K562 (cell line): ENCODE results near the gene HIF1AN. TPM values are rescaled to one million over a fixed set of nuclear protein-coding genes. Genes with fewer than 3 reads are reported as not detected.

Source experiments
- ATAC-seq: fragments of 200-7000 bp; cut with Tn5 transposase; 3 replicates; pipeline ENCODE4 v1.9.1; 2020; ENCODE audit warnings: moderate library complexity
- BruUV-seq: library from RNA; stranded (reverse); fragments of 400-500 nt; replicated peaks from 2 replicates; lab custom pipeline; 2021; lab: Mats Ljungman, UMichigan
- CTCF ChIA-PET: fragments of 300-600 bp; formaldehyde crosslinking; extraction: SDS; loops from one replicate; lab custom pipeline; 2021; ENCODE audit warnings: low intra/inter-chr PET ratio; lab: Yijun Ruan, JAX
- POLR2A ChIA-PET: fragments of 300-600, 350-650 bp; sonication (Branson Sonifier 250); formaldehyde crosslinking; extraction: SDS; loops from one replicate; lab custom pipeline; 2021; ENCODE audit warnings: antibody characterized with exemption, inconsistent platforms; lab: Yijun Ruan, JAX
- DNase-seq, 4 experiments: peaks; one replicate each; pipeline versions ENCODE4 v3.0.0 to v3.0.0-alpha.2; 2011 to 2018; ENCODE audit warnings: low spot score in 3 of 4, mixed read lengths in 3 of 4; ENCODE audit errors: extremely low read depth in 1 of 4
- FAIRE-seq: peaks from 2 replicates; lab custom pipeline; 2011; peaks lifted over from hg19 to GRCh38; lab: Jason Lieb, UNC
- H2AFZ ChIP-seq: 2 replicates; pipeline ENCODE4 v1.6.0; 2011; ENCODE audit warnings: low read depth, low read length, control low read depth, inconsistent platforms
- H3K27ac ChIP-seq: fragments of 200-600 bp; 3 replicates; pipeline ENCODE4 v1.8.0; 2011; ENCODE audit warnings: low read depth, mild to moderate bottlenecking, control low read depth, inconsistent platforms, low read length, moderate library complexity, mixed read lengths; ENCODE audit errors: extremely low read depth
- H3K27me3 ChIP-seq, 2 experiments: fragments of 300-600 bp in 1 of 2; 2 replicates in 1 of 2; 3 replicates in 1 of 2; pipeline versions ENCODE4 v1.6.0 to v1.8.0; 2011; ENCODE audit warnings: inconsistent platforms in 2 of 2, low read length in 2 of 2, mild to moderate bottlenecking in 1 of 2, mixed read lengths in 1 of 2, moderate library complexity in 1 of 2; ENCODE audit not compliant: control insufficient read depth in 2 of 2, insufficient read depth in 2 of 2
- H3K36me3 ChIP-seq: fragments of 300-600 bp; 3 replicates; pipeline ENCODE4 v1.8.0; 2011; ENCODE audit warnings: mild to moderate bottlenecking, low read length, inconsistent platforms; ENCODE audit not compliant: control insufficient read depth, insufficient read depth
- H3K4me1 ChIP-seq, 2 experiments: fragments of 200-600 bp in 1 of 2; replicated peaks in 1 of 2; 2 replicates in 1 of 2; 3 replicates in 1 of 2; pipeline versions ENCODE4 v1.5.1 to v1.8.0; 2011; ENCODE audit warnings: inconsistent platforms in 2 of 2, low read length in 2 of 2, mild to moderate bottlenecking in 1 of 2, mixed read lengths in 1 of 2, moderate library complexity in 1 of 2; ENCODE audit not compliant: control insufficient read depth in 2 of 2, insufficient read depth in 2 of 2
- H3K4me2 ChIP-seq: 2 replicates; pipeline ENCODE4 v1.6.1; 2011; ENCODE audit warnings: low read length, control low read depth, inconsistent platforms, mixed read lengths; ENCODE audit not compliant: insufficient read depth
- H3K4me3 ChIP-seq: fragments of 200-600 bp; sonication (generic), shearing (Covaris generic); 2 replicates; pipeline ENCODE4 v1.5.1; 2016; ENCODE audit warnings: control low read depth, inconsistent platforms
- H3K79me2 ChIP-seq: fragments of 200-600 bp; 3 replicates; pipeline ENCODE4 v1.8.0; 2011; ENCODE audit warnings: low read length, inconsistent platforms; ENCODE audit not compliant: control insufficient read depth, insufficient read depth
- H3K9ac ChIP-seq, 2 experiments: 2 replicates each; pipeline versions ENCODE4 v1.6.0 to v1.6.1; 2011; ENCODE audit warnings: low read depth in 2 of 2, low read length in 2 of 2, control low read depth in 1 of 2, inconsistent platforms in 1 of 2, mild to moderate bottlenecking in 1 of 2, mixed read lengths in 1 of 2; ENCODE audit not compliant: insufficient read depth in 1 of 2
- H3K9me1 ChIP-seq: one replicate; pipeline ENCODE4 v1.6.0; 2011; ENCODE audit warnings: inconsistent platforms, mild to moderate bottlenecking, low read length, moderate library complexity; ENCODE audit not compliant: control insufficient read depth, insufficient read depth
- H3K9me3 ChIP-seq: replicated peaks from 2 replicates; pipeline ENCODE4 v1.5.1; 2011; ENCODE audit warnings: low read depth, low read length, inconsistent platforms; ENCODE audit not compliant: control insufficient read depth, insufficient read depth
- H4K20me1 ChIP-seq: replicated peaks from 2 replicates; pipeline ENCODE4 v1.6.1; 2011; ENCODE audit warnings: low read length, inconsistent platforms, mixed read lengths; ENCODE audit not compliant: control insufficient read depth, insufficient read depth
- BHLHE40 ChIP-seq: IDR thresholded peaks from 2 replicates; pipeline ENCODE4 v1.6.1; 2011; ENCODE audit warnings: low read length, improper control_type of control experiment
- FOXA3 ChIP-seq, 2 experiments: fragments of 450-650 bp in 1 of 2; sonication (generic) in 1 of 2; formaldehyde crosslinking; IDR thresholded peaks in 1 of 2; conservative IDR thresholded peaks in 1 of 2; 2 replicates each; pipeline versions ENCODE4 v1.4.0 to v1.8.0; 2020 to 2022; ENCODE audit warnings: mild to moderate bottlenecking in 2 of 2, missing genetic modification reagents in 1 of 2
- HBP1 ChIP-seq: fragments of 450-650 bp; formaldehyde crosslinking; IDR thresholded peaks from 2 replicates; pipeline ENCODE4 v1.4.0; 2022; ENCODE audit warnings: missing genetic modification characterization
- HDAC8 ChIP-seq: fragments of 450-650 bp; IDR thresholded peaks from 2 replicates; pipeline ENCODE4 v1.6.1; 2016; ENCODE audit warnings: mild to moderate bottlenecking, missing genetic modification characterization, moderate library complexity, missing compliant biosample characterization
- HLTF ChIP-seq: fragments of 450-650 bp; IDR thresholded peaks from 2 replicates; pipeline ENCODE4 v1.6.1; 2016
- MCM7 ChIP-seq, 2 experiments: fragments of 450-650 bp; IDR thresholded peaks; 2 replicates each; pipeline ENCODE4 v1.6.1; 2016 to 2018
- NFATC3 ChIP-seq: fragments of 450-650 bp; IDR thresholded peaks from 2 replicates; pipeline ENCODE4 v1.6.1; 2017; ENCODE audit warnings: mild to moderate bottlenecking
- NR3C1 ChIP-seq: sonication (generic); formaldehyde crosslinking; IDR thresholded peaks from 2 replicates; pipeline ENCODE4 v1.8.1; 2022; ENCODE audit warnings: missing genetic modification reagents
- POLR2A ChIP-seq: fragments of 450-650 bp; conservative IDR thresholded peaks from 2 replicates; pipeline ENCODE4 v1.6.1; 2016
- RB1 ChIP-seq: fragments of 450-650 bp; IDR thresholded peaks from 2 replicates; pipeline ENCODE4 v1.6.1; 2017; ENCODE audit warnings: low read depth, mild to moderate bottlenecking
- RBBP5 ChIP-seq: fragments of 200-600 bp; sonication (generic); IDR thresholded peaks from 2 replicates; pipeline ENCODE4 v1.6.1; 2012; ENCODE audit warnings: borderline replicate concordance, mild to moderate bottlenecking, low read length, control low read depth, inconsistent platforms; ENCODE audit not compliant: insufficient read depth, poor library complexity, severe bottlenecking
- RBM22 ChIP-seq: fragments of 200-400 bp; formaldehyde crosslinking; IDR thresholded peaks from 2 replicates; pipeline ENCODE4 v1.6.1; 2018; ENCODE audit warnings: low read length, low read depth; ENCODE audit not compliant: poor library complexity, severe bottlenecking
- SMAD2 ChIP-seq: fragments of 150-350 bp; IDR thresholded peaks from 2 replicates; pipeline ENCODE4 v1.6.1; 2014; ENCODE audit warnings: low read depth, mild to moderate bottlenecking, low read length
- TCFL5 ChIP-seq: fragments of 250-450 bp; sonication (Bioruptor Pico); conservative IDR thresholded peaks from 2 replicates; pipeline ENCODE4 v1.6.1; 2021; ENCODE audit warnings: mild to moderate bottlenecking, moderate library complexity, matching md5 sums
- U2AF1 ChIP-seq: fragments of 200-400 bp; formaldehyde crosslinking; optimal IDR thresholded peaks from 2 replicates; pipeline ENCODE3; 2017; ENCODE audit warnings: mild to moderate bottlenecking, low read depth, low read length, moderate library complexity
- ZFPM2 ChIP-seq: fragments of 250-450 bp; sonication (Bioruptor Pico); IDR thresholded peaks from 2 replicates; pipeline ENCODE4 v1.5.1; 2022; ENCODE audit warnings: mild to moderate bottlenecking
- ZNF133 ChIP-seq: fragments of 250-450 bp; sonication (Bioruptor Pico); IDR thresholded peaks from 2 replicates; pipeline ENCODE4 v1.4.0; 2020; ENCODE audit warnings: mild to moderate bottlenecking
- ZNF175 ChIP-seq: fragments of 200-800 bp; sonication (Bioruptor generic); IDR thresholded peaks from 2 replicates; pipeline ENCODE4 v1.6.1; 2016; ENCODE audit warnings: low read depth, mild to moderate bottlenecking, missing genetic modification characterization, missing compliant biosample characterization
- ZNF224 ChIP-seq: sonication (generic); formaldehyde crosslinking; IDR thresholded peaks from 2 replicates; pipeline ENCODE4 v1.8.0; 2022; ENCODE audit warnings: mild to moderate bottlenecking, missing genetic modification reagents
- ZNF644 ChIP-seq: fragments of 200-800 bp; sonication (Bioruptor generic); IDR thresholded peaks from 2 replicates; pipeline ENCODE4 v1.6.1; 2016; ENCODE audit warnings: low read depth, missing genetic modification characterization, missing compliant biosample characterization
- WGBS: fragments of 100-300 bp; shearing (Covaris generic); methylation state at CpG from one replicate; pipeline ENCODE4 v1.1.6; 2016; ENCODE audit warnings: low coverage, mixed read lengths; ENCODE audit not compliant: insufficient coverage; ENCODE audit errors: missing lambda C conversion rate; 5-methylcytosine and 5-hydroxymethylcytosine counted together
- in situ Hi-C: fragments of 300-500 bp; cut with MboI; formaldehyde crosslinking; loops from 4 replicates; pipeline ENCODE4 v1.15.0; 2018; ENCODE audit warnings: inconsistent platforms, mixed read lengths
- intact Hi-C: fragments of 100-400 bp; cut with micrococcal nuclease; formaldehyde crosslinking; loops from 2 replicates; pipeline ENCODE4 v1.14.2; 2022
- polyA plus RNA-seq, 8 experiments: library from polyadenylated mRNA; depleted of rRNA in 4 of 8; stranded (reverse) in 5 of 8; unstranded in 3 of 8; fragments of >200 nt; fragmentation: Nextera tagmentation in 2 of 8; fragmentation: Illumina TruSeq in 1 of 8; extraction: Ambion mirVana in 2 of 8; extraction: Trizol in 1 of 8; gene quantifications; 2 replicates each; pipeline versions ENCODE4 v1.2.1 to v1.2.3, GENCODE V29; 2011 to 2014; ENCODE audit warnings: inconsistent platforms in 1 of 8, missing spikeins in 1 of 8
- total RNA-seq, 7 experiments: library from RNA; depleted of rRNA in 6 of 7; stranded (reverse); fragments of >200 nt in 6 of 7; fragmentation: Illumina TruSeq in 2 of 7; extraction: Trizol in 2 of 7; gene quantifications; 2 replicates each; pipeline versions ENCODE4 v1.2.1 to v1.2.3, GENCODE V29; 2011 to 2021; ENCODE audit warnings: low replicate concordance in 1 of 7

HIF1AN gene
- total and polyA plus RNA-seq, 9 of the 15 experiments (the other 6 are each of a cell fraction or from before 2014, with no cell fraction given), result 1.2 to 16.8 (median 6.9) TPM

- H3K27ac ChIP-seq, result no peak overlapping the region
- 74% methylated on average over 5 of the region's 5 CpGs for WGBS
- ATAC-seq (no peak), DNase-seq (no peak), FAIRE-seq (no peak)
- no peaks in the 10 kb centered on the region for H3K27me3 ChIP-seq
- H3K9ac ChIP-seq, result no peak overlapping the region
- H3K4me2 ChIP-seq, result no peak overlapping the region
- in situ Hi-C loops (no loop called here), intact Hi-C loops (no loop called here)
- no TSS peak for BruUV-seq
- ChIA-PET CTCF (no interaction called here), POLR2A (interaction anchor here (0.9 to 1.2 kb wide), 4 partner anchors 9 to 12 kb away, joined by 3 to 4 read pairs (median 3); partner anchors contain the start of gene HIF1AN)
- peaks cover 72% of the 10 kb centered on the region; the same call in 2 of the 3 replicates for H3K36me3 ChIP-seq
- no peaks in the 10 kb centered on the region for H3K9me1 ChIP-seq
- H4K20me1 ChIP-seq, result no peaks in the 10 kb centered on the region
- H2AFZ ChIP-seq, result no peak overlapping the region
- TF ChIP-seq HDAC8 (tag), result no peak
- TF ChIP-seq ZNF133 (CRISPR knock-in tag), result no peak
- no peak for TF ChIP-seq NR3C1 (CRISPR knock-in tag)
- no peak for TF ChIP-seq RBBP5
- TF ChIP-seq U2AF1, result no peak
- TF ChIP-seq ZFPM2 (CRISPR knock-in tag), result no peak
- no peak for TF ChIP-seq SMAD2
- TF ChIP-seq ZNF224 (CRISPR knock-in tag), result no peak
- TF ChIP-seq BHLHE40, result no peak
- no peak for TF ChIP-seq HBP1 (CRISPR knock-in tag)
- TF ChIP-seq RBM22, result no peak
- TF ChIP-seq ZNF644, result no peak
- TF ChIP-seq FOXA3 (CRISPR knock-in tag; conservative IDR thresholded peaks at IDR 0.05 in 1 of 2, IDR thresholded peaks at IDR 0.05 in 1 of 2), result no peak
- no peak for TF ChIP-seq NFATC3
- no peak for TF ChIP-seq ZNF175 (CRISPR knock-in tag)
- no peak for TF ChIP-seq MCM7 (IDR thresholded peaks at IDR 0.05)
- TF ChIP-seq RB1, result no peak
- no peak for TF ChIP-seq POLR2A
- TF ChIP-seq HLTF, result no peak
- TF ChIP-seq TCFL5, result no peak
- H3K79me2 ChIP-seq, result no peaks in the 10 kb centered on the region
- H3K4me1 ChIP-seq, result no peaks in the 10 kb centered on the region
- no peaks in the 10 kb centered on the region for H3K9me3 ChIP-seq
- H3K4me3 ChIP-seq, result no peak overlapping the region
Measured at GRCh38 chr10:100544950-100545349, 9.2 kb downstream of the HIF1AN start.
